ENCODE results near the gene PCCA.

Gene PCCA

GRCh38 chr13:100506154-100506553 lies 417.3 kb downstream of the PCCA start:
- no peak for DNase-seq
- H3K4me3 ChIP-seq (ENCODE audit: low read depth, low read length), result no peak overlapping the region

DNA sequence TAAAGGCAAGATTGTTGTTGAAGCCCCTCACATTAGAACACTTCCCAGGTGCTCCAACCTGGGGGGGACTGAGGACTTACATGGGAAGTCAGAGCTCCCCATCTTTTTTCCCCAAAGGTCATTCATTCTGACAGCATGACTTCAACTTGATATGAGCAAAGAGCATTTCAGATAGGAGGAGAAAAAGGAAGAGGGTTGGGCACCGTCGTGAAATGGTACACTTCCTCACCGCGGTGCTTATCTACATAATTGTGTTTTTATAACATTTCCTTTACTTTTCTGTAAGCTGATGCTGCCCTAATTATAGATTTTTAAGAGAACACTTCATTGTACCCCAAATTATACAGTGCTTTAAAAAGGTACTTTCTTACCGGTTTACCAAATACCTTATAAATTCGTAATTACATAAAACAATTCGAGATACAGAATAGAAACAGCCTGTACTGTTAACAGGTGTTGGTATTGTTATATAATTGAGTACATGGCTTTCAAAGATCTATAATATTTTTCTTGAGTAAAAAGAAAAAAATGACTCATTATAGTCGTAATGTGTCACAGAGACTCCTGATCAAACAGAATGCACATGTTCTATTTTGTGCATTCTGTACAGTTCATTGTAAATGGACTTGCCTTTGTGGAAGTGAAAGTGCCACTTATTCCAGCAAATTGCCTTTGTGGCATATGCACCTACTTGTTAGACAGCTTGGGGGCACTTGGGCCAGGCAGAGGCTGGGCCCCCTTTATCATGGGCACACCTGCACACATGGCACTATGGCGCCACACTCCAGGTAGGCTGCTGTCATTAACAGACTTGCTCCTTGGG lies 417.9 kb downstream of the PCCA start:
- no peak for TF ChIP-seq CTCF (IDR thresholded peaks at IDR 0.05; ENCODE audit: low read depth, low read length, missing control alignments)
- H3K4me3 ChIP-seq (ENCODE audit: low read depth, low read length), result no peak overlapping the region
- H3K27me3 ChIP-seq (replicated peaks), result no peaks in the 10 kb centered on the region
- no peak overlapping the region for H3K27ac ChIP-seq
- DNase-seq, result no peak
- H3K36me3 ChIP-seq (replicated peaks), result no peaks in the 10 kb centered on the region
- in situ Hi-C loops (cut with HindIII; ENCODE audit: low pct_ligation_motif_present, low sequenced_read_pairs), result no loop called here

More at GRCh38 chr13:100506154-100506553, 417.3 kb downstream of the PCCA start:
- in situ Hi-C loops (cut with HindIII; ENCODE audit: low pct_ligation_motif_present, low sequenced_read_pairs), result no loop called here
- Histone ChIP-seq H3K27me3 (replicated peaks) (no peaks in the 10 kb centered on the region), H3K27ac (no peak overlapping the region), H3K36me3 (replicated peaks) (no peaks in the 10 kb centered on the region)
- TF ChIP-seq CTCF (IDR thresholded peaks at IDR 0.05; ENCODE audit: low read depth, low read length, missing control alignments), result no peak

DNA sequence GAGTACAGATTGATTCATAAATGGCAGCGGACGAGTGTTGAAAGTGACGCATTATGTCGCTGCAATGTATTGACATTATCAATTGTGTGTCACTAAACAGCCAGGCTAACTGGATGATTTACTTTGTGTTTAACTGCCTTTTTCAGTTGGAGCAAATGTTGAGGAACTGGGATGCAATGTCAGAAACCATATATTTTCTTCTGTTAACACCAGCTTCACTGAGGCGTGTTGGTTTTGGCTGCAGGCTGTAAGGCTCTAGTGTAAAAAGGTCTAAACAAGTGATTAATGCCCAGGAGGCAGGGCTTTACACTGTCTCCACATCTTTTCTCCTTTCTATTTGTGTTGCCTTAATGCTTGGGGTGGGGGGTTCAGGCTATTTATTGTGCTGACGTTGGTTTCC lies 419.6 kb downstream of the PCCA start:
- Histone ChIP-seq H3K36me3 (replicated peaks) (no peaks in the 10 kb centered on the region), H3K27me3 (replicated peaks) (no peaks in the 10 kb centered on the region), H3K27ac (no peak overlapping the region), H3K4me3 (ENCODE audit: low read depth, low read length) (no peak overlapping the region)
- DNase-seq, result no peak
- no peak for TF ChIP-seq CTCF (IDR thresholded peaks at IDR 0.05; ENCODE audit: low read depth, low read length, missing control alignments)
- in situ Hi-C loops (cut with HindIII; ENCODE audit: low pct_ligation_motif_present, low sequenced_read_pairs), result no loop called here

DNA sequence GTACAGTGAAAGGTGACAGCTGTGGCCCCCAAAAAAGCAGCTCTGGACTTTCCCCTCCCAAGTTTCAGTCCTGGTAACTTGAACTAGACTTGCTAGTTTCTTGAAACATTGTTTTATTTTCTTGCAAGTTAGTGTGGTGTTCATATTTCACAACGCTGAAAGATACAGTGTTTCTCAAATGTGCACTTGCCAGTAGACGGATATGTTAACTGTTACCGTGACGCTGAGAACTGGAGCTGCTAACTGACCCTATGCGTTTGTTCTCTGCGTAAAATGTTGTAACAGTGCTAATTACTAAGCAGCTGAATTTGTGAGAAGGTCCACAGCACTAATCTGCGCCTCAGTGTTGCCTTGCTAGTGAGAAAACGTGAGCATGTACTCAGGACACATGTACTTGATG lies 420.1 kb downstream of the PCCA start:
- Histone ChIP-seq H3K27ac (no peak overlapping the region), H3K4me3 (ENCODE audit: low read depth, low read length) (no peak overlapping the region), H3K27me3 (replicated peaks) (no peaks in the 10 kb centered on the region), H3K36me3 (replicated peaks) (no peaks in the 10 kb centered on the region)
- in situ Hi-C loops (cut with HindIII; ENCODE audit: low pct_ligation_motif_present, low sequenced_read_pairs), result no loop called here
- no peak for DNase-seq
- no peak for TF ChIP-seq CTCF (IDR thresholded peaks at IDR 0.05; ENCODE audit: low read depth, low read length, missing control alignments)

- TF ChIP-seq CTCF (IDR thresholded peaks at IDR 0.05; ENCODE audit: low read depth, low read length, missing control alignments), result no peak
- Histone ChIP-seq H3K36me3 (replicated peaks) (no peaks in the 10 kb centered on the region), H3K27me3 (replicated peaks) (no peaks in the 10 kb centered on the region), H3K27ac (no peak overlapping the region), H3K4me3 (ENCODE audit: low read depth, low read length) (no peak overlapping the region)
- in situ Hi-C loops (cut with HindIII; ENCODE audit: low pct_ligation_motif_present, low sequenced_read_pairs), result no loop called here
- no peak for DNase-seq
These were observed 421.5 kb downstream of the PCCA start for GRCh38 chr13:100510208-100510957.

Measured in brain microvascular endothelial cell (primary cell).